Anterior cingulate cortex (tissue), 58 donors: ENCODE measurements around the gene KCNJ10.
A peak's percentile ranks its signal among the peaks of the same experiment; 100 is the strongest.

Source experiments
- DNase-seq, 58 donors: peaks; one replicate each; lab custom pipeline; 2025; lab: John Stamatoyannopoulos, UW

The KCNJ10 gene

GRCh38 chr1:160032165-160032820 lies 37.7 kb downstream of the KCNJ10 start:
- DNase-seq, result no peak

GRCh38 chr1:160031365-160032164 lies 38.4 kb downstream of the KCNJ10 start, which contains the start of gene PIGM:
Gene PIGM (minus strand): TSS chr1:160031990. CDS start chr1:160031739, 251 bp downstream.
- peak; percentile 51 to 95 (median 86) for DNase-seq

- DNase-seq, result peak in 1 of 58 donors; percentile 21
These were observed 39.1 kb downstream of the KCNJ10 start for GRCh38 chr1:160030657-160031364.

- DNase-seq, result no peak
These were observed 41.5 kb downstream of the KCNJ10 start for GRCh38 chr1:160028426-160028825.

GRCh38 chr1:160025314-160025713 lies 44.6 kb downstream of the KCNJ10 start:
- DNase-seq, result no peak

- DNase-seq, result peak in 10 of 58 donors; percentile 6 to 59 (median 16)
These were observed 45.6 kb downstream of the KCNJ10 start for GRCh38 chr1:160024195-160024905.

- DNase-seq, result no peak
These were observed 47.3 kb downstream of the KCNJ10 start for GRCh38 chr1:160022330-160023310.

GRCh38 chr1:160021376-160022074 lies 48.4 kb downstream of the KCNJ10 start:
- DNase-seq, result no peak

- DNase-seq, result no peak
These were observed 49.8 kb downstream of the KCNJ10 start for GRCh38 chr1:160020196-160020595.

- no peak for DNase-seq
These were observed 51.1 kb downstream of the KCNJ10 start for GRCh38 chr1:160018900-160019299.

GRCh38 chr1:160018347-160018746 lies 51.6 kb downstream of the KCNJ10 start:
- no peak for DNase-seq

GRCh38 chr1:160017592-160017991 lies 52.4 kb downstream of the KCNJ10 start:
- DNase-seq, result no peak

GRCh38 chr1:160011781-160012180 lies 58.2 kb downstream of the KCNJ10 start:
- no peak for DNase-seq

GRCh38 chr1:160009801-160010200 lies 60.2 kb downstream of the KCNJ10 start:
- no peak for DNase-seq

- no peak for DNase-seq
These were observed 60.9 kb downstream of the KCNJ10 start for GRCh38 chr1:160009081-160009480.

GRCh38 chr1:160007577-160008200 lies 62.3 kb downstream of the KCNJ10 start:
- peak in 2 of 58 donors; percentile 3 to 6 for DNase-seq

- DNase-seq, result peak in 14 of 58 donors; percentile 2 to 36 (median 6)
These were observed 63.5 kb downstream of the KCNJ10 start for GRCh38 chr1:160006312-160006940.

GRCh38 chr1:160005070-160005469 lies 64.9 kb downstream of the KCNJ10 start:
- no peak for DNase-seq
